HG03108 (cell line): ENCODE data around the gene EML4.
"Not testable (repeated sequence)": the region's sequence is repeated elsewhere in the genome, so short reads cannot be mapped to it uniquely, and the experiment has no call there.

Source experiments
- ATAC-seq: cut with Tn5 transposase; IDR thresholded peaks from one replicate; pipeline ENCODE4 v1.9.1; 2021; ENCODE audit warnings: moderate library complexity; ENCODE audit not compliant: unreplicated experiment

Gene EML4, protein sequence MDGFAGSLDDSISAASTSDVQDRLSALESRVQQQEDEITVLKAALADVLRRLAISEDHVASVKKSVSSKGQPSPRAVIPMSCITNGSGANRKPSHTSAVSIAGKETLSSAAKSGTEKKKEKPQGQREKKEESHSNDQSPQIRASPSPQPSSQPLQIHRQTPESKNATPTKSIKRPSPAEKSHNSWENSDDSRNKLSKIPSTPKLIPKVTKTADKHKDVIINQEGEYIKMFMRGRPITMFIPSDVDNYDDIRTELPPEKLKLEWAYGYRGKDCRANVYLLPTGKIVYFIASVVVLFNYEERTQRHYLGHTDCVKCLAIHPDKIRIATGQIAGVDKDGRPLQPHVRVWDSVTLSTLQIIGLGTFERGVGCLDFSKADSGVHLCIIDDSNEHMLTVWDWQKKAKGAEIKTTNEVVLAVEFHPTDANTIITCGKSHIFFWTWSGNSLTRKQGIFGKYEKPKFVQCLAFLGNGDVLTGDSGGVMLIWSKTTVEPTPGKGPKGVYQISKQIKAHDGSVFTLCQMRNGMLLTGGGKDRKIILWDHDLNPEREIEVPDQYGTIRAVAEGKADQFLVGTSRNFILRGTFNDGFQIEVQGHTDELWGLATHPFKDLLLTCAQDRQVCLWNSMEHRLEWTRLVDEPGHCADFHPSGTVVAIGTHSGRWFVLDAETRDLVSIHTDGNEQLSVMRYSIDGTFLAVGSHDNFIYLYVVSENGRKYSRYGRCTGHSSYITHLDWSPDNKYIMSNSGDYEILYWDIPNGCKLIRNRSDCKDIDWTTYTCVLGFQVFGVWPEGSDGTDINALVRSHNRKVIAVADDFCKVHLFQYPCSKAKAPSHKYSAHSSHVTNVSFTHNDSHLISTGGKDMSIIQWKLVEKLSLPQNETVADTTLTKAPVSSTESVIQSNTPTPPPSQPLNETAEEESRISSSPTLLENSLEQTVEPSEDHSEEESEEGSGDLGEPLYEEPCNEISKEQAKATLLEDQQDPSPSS

DNA sequence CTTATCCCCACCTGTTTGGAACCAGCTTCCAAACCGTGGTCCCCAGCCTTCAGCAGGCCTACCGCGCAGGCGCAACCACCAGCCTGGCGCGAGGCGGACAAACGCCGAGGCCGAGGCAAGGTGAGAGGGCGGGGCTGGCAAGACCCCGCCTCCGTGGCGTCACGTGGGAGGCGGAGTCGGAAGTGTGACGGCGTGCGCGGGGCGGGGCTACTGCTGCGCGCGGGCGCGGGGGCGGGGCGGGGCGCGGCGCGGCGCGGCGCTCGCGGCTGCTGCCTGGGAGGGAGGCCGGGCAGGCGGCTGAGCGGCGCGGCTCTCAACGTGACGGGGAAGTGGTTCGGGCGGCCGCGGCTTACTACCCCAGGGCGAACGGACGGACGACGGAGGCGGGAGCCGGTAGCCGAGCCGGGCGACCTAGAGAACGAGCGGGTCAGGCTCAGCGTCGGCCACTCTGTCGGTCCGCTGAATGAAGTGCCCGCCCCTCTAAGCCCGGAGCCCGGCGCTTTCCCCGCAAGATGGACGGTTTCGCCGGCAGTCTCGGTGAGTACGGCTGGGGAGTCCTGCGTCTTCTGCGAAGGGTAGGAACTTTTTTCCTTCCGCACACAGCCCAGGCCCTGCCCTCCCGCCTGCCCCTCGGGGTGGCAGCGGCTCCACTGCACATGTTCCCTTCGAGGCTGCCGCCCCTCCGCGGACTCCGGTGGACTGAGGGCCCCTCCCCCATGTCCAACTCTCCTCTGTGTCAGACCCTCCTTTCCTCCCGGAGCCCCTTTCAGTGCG lies at the start of gene EML4:
TSS of gene EML4 (plus strand) at position 254 of the 774 bp plus-strand sequence. CDS start at position 513, 259 bp downstream.
- ATAC-seq: peak; percentile 71

DNA sequence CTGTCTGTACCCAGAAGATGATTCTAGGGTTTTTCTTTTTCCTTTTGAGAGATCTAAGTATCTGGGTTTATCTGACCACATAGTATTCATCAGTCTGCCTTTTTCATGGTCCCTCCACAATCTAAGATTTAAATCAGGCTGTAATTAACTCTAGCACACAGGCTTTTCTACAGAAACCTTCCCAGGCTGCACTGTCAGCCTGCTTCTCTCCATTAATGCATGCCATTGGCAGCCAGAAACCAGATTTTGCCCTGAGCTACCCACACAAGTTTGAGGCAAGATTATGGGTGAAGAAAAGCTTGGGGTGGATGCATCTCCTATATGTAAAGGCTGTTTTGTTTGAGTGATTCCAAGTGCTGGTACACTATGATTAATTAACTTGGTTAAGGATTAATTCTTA lies 45.7 kb upstream of the EML4 start:
- no peak for ATAC-seq

DNA sequence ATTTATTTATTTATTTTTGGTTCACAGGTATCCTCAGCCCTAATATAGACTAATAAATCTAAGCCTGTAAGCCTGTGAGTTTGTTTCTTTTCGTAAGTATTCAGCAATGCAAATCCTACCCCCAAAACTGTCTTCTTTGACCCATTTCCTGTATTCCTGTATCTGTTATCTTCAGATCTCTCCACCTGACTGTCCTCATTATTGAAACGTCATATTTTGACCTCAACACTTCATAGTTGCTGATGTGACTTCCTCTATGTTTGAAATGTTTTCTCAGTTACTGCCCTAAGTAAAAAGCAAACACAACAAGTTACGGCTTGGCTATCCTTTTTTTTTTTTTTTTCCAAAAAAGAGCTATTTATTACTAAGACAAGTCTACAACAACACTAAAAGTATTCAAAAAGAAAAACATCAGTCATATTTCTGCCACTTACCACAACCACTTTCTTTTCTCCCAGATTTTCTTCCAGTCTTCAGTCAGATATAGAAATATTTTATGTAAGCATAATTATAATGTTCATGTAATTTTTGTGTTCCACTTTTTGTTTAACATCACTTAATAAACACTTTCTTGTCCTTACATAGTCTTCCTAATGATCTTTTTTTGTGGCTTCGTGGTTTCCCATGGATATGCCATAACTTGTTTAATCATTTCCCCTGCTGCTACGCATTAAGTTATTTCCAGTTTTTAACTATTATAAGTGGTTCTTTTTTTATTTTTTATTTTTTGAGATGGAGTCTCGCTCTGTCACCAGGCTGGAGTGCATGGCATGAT lies 45.0 kb upstream of the EML4 start:
- ATAC-seq: peak; percentile 69

DNA sequence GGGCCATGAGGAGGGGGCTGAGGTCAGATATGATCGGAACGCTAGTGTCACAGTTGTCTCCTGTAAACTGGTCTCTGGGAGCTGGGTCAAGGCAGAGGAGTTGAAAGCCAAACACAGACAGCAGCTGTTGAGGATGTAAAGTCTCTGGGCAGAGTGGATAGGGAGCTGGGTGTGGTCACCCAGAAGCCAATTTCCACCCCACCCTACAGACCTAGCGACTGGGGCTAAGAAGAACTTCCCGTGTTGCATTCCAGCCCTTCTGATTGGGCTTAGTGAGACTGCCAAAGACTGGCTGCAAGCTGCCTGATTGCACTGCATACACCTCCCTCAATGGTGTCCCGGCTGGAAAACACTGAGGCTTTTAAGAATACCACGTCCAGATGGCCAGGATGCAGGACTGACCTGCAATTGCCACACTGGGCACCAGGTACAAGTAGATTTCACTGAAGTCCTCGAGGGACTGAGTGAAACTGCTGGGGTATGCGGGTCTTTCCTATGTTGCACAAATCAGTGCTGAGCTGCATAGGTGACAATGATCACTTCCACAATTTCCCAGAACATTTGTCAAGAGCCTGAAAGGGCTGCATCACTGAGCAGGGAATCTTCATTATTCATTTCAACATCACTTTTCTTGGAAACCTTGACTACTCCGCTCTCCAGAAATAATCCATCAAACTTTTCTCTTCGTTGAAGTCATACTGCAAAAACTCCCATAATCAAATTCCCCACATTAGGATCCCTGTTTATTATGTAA lies 43.1 kb upstream of the EML4 start:
- ATAC-seq: no peak

DNA sequence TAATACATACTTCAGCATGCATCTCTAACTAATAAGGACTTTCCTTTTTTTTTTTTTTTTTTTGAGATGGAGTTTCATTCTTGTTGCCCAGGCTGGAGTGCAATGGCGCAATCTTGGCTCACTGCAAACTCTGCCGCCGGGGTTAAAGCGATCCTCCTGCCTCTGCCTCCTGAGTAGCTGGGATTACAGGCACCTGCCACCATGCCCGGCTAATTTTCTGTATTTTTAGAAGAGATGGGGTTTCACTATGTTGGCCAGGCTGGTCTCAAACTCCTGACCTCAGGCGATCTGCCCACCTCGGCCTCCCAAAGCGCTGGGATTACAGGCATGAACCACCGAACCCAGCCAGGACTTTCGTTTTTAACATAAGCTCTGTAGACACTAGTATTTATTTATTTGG lies 42.3 kb upstream of the EML4 start:
- not testable (repeated sequence) for ATAC-seq

DNA sequence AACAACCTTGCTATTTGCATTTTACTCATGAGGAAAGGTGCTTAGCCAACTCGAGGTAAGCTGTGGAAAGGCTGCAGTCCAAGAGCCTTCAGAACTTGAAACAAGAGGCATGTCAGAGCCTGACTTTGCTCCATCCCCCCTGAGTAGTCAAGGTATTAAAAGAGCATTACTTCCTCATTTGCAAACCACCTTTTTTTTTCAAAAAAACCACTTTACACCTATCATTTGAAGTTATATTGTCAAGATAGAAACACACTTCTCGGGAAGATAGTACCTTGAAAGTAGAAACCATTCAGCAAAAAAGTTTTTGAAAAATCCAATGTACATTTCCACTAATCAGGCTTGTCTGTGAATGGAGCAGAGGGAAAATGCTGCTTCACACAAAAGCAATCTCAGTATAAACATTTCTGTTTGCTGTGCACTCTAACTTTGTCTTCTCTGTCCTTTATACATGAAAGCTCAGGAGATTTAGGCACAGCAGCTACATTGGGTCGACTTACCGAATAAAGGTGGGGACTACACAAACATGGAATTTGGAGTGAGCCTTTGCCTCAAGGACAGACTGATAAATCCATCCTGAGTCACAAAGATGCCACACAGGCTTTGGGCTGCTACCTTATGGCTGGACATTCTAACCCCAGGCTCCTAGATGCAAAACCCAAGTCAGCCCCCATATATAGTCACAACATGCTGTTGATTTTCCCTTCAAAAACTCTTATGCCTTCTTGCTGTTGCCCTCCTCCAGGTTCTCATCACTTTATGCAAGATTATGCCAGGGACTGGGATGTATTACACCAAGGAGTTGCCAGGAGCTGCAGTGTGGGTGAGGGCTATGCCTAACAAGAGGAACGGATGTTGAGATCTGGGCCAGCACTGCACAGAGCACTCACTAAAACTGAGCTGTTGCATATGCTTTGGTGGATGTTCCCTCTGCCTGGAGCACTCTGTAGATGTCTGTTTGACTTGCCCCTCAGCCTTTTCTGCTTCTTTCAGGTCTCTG lies 41.4 kb upstream of the EML4 start:
- peak; percentile 60 for ATAC-seq

DNA sequence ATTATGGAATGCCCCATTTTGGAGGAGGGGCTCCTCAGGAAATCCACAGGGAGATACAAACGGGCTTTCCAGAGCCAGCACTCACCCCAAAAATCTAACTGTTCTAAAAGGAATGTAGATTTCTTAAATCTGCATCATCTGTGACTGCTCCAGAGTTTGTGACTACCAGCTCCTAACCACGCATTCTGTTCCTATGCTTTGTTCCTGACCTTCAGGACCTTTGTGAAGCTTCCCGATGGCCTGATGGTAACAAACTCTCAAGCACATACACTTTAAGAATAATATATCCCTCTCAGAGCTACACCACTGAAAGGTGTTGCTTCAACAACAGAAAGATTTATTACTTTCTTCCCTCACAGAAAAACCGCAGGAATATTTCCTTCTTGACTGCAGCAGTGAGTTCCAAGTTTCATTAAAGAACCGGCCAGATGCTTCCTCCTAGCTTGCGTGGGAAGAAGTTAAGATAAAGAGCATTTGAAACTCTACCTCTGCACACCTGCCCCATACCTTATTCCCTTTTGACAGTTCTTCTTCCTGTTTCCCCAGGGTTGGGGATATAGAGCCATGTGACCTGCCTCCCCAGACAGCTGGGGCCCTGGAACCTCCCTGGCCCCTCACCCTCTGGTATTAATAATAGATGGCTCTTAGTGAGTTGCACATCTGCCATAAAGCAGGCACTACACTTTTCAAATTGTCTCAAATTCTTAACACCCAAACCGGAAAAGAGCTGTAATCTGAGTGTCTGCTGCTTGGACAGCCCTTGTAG lies 40.2 kb upstream of the EML4 start:
- ATAC-seq: no peak

DNA sequence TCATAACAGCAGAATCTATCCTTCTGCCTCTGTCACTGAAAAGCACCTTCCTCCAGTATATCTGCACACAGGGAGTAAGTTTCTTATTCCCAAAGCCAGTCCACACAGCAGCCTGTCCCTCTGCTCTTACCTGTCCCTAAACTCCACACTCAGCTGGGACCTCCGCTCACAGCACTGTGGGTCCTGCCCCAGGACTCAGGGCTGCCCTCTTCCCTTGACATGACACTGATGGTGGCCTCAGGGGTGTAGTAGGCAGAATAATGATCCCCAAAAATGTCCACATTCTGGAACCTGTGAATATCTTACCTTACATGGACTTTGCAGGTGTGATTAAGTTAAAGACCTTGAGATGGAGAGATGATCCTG lies 39.7 kb upstream of the EML4 start:
- ATAC-seq: no peak

DNA sequence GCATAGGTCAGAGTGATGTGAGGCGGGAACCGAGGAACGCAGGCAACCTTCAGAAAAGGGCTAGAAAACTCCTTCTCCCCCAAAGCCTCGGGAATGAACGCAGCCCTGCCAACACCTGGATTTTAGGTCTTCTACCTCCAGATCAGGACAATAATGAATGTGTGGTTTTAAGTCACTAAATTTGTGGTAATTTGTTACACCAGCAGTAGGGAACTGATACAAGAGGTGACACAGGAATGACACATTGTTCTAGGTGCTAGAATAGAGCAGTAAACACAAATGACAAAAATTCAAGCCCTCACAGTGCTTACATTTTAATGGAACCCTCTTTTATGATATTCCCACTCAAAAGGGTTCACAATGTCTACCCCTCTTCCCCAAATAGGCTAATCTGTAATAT lies 39.2 kb upstream of the EML4 start:
- ATAC-seq: no peak

DNA sequence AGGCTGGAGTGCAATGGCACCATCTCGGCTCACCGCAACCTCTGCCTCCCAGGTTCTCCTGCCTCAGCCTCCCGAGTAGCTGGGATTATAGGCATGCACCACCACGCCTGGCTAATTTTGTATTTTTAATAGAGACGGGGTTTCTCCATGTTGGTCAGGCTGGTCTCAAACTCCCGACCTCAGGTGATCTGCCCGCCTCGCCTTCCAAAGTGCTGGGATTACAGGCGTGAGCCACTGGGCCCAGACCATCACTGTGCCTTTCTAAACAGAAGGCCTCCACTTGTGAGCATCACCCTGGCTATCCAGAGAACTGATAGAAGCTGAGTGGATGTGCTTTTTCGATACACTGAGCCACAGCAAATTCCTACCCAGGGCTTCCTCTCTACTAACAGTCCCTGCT lies 38.3 kb upstream of the EML4 start:
- not testable (repeated sequence) for ATAC-seq

DNA sequence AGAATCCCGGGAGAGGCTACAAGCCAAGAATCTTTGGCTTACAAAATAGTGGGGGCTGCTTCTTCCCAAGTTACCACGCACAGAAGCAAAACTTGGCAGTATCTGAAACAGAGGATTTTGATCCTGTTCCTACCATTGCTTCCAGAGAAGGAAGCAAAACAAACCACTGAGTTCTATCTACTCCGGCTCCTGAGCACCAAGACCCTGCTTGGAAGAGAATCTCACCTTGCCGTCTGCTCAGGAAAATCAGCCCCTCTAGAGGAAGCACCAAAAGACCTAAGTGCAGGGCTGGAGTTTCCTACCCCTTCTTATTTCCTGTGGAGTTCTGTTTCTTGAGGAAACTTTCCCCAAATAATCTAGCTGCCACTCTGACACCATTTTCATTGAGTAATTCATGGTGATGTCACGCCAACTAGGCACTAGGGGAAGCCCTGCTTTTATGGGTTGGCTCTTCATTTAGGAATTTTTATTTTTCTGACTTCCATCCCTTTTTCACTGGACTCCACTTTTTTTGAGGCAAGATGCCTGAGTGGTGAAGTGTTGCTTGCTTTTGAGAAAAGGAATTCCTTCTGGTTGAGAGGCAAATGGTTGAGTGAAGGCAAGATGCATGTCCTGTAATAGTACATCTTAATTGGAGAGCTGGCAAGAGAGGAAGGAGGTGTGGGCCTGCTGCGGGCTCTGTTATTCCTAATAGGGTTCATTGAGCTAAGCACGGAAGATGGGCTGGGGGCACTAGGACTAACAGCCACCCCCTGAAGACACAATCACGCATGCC lies 36.8 kb upstream of the EML4 start:
- ATAC-seq: no peak

DNA sequence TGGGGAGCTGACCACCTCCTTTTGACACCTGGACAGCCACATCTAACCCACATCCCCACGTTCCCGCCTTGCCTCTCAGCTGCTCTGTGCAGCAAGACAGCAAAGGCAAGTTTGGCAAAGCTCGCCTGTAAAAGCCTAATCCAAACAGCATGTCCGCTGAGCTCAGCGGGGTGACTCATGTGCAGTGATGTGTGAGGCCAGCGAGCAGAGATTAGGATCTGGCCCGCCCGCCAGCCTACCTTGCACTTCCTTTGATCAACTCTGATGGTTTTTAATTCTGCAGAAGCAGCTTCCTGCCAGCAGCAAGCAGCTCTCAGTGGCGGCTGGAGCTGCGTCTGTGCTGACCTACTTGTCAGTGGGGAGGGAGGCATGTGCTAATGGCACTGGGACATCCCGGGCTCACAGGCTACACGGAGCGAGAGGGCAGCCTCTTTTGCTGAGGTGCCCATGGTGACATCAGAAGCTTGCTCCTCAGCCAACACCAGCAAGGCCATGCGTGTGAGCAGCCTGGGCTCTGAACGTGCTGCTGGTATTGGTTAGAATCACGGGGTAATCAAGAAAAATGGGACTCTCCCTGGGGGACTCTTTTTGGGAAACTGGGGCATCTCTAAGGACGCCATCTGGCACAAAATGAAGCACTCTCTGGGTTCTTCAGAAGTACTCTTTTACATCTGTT lies 36.0 kb upstream of the EML4 start:
- peak; percentile 76 for ATAC-seq

DNA sequence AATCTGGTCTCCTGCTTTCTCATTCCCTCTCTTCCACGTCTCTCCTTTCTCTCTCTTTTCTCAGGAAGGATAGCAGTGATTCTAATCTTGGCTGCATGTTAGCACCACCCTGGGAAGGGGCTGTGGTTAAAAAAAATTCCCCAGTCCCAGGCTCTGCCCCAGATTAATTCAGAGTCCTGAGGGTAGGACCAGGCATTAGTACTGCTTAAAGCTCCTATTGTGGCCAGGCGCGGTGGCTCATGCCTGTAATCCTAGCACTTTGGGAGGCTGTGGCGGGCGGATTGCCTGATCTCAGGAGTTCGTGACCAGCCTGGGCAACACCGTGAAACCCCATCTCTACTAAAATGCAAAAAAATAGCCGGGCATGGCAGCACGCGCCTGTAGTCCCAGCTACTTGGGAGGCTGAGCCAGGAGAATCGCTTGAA lies 35.4 kb upstream of the EML4 start:
- no peak for ATAC-seq

DNA sequence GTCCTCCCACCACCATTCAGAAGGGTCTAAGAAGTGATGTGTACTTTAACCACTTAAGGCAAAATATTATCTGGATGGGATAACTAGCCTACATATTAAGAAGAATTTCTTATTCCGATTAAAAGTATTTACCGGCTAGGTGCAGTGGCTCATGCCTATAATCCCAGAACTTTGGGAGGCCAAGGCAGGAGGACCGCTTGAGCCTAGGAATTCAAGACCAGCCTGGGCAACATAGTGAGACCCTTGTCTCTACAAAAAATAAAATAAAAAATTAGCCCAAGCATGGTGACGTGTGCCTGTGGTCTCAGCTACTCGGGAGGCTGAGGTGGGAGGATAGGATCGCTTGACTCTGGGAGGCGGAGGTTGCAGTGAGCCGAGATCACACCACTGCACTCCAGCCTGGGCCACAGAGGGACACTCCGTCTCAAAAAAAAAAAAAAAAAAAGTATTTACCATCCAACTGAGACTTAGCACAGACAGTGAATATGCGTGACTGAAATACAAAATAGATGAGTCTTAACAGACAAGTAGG lies 34.7 kb upstream of the EML4 start:
- ATAC-seq: not testable (repeated sequence)

DNA sequence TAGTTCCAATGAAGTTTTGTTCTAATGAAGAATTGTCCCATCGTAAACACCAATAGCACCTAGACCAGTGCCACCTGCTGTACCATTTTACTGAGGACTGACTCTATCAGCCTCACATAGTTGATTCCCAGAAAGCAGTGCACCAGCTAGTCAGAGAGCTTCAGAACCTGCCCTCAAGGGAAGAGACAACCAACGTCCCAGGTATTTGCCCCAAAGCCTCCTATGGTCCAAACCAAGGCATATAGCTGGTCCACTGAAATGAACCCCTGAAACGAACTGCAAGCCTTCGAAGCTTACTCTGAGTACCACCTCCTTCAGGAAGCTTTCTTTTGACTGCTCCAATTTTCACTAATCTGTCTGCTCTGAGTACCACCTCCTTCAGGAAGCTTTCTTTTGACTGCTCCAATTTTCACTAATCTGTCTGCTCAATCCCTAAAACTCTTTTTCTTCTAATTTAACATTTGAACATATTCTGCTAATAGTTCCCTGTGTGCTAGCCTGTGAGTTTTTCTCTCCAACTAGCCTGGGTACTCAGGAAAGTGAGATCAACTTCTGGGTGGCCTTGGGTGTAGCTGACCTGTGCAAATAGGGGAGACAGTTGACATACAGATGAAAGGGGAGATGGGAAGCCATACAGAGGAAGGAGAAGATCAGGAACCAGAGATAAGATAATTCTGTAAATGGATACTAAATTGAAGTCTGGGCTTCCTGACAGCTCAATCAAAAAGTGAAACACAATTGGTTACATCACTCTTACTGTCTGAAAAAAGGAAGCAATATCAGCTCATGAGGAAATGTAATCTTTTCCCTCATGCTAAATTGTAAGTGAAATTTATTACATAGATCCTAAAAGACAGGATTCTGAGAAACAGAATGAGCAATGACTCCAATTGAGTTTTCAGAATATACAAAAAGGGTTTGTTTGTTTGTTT lies 33.5 kb upstream of the EML4 start:
- ATAC-seq: no peak
